HG03565 (cell line): ENCODE results near the gene RNASE8.

Source experiments
- ATAC-seq: cut with Tn5 transposase; IDR thresholded peaks from one replicate; pipeline ENCODE4 v1.9.1; 2021; ENCODE audit warnings: mild to moderate bottlenecking, moderate library complexity; ENCODE audit not compliant: unreplicated experiment

Gene RNASE8

GRCh38 chr14:21090194-21090939, 32.7 kb downstream of the RNASE8 start:
- ATAC-seq, result no peak

- ATAC-seq, result no peak
Observed at GRCh38 chr14:21090940-21091663, 33.5 kb downstream of the RNASE8 start.

- no peak for ATAC-seq
Observed at GRCh38 chr14:21091821-21092272, 34.2 kb downstream of the RNASE8 start.

- peak; percentile 78 for ATAC-seq
Observed at GRCh38 chr14:21092273-21093011, 34.8 kb downstream of the RNASE8 start.

- ATAC-seq, result no peak
Observed at GRCh38 chr14:21093018-21093417, 35.4 kb downstream of the RNASE8 start.

GRCh38 chr14:21093769-21094681, 36.4 kb downstream of the RNASE8 start:
- ATAC-seq, result no peak

GRCh38 chr14:21095430-21096205, 38.0 kb downstream of the RNASE8 start:
- no peak for ATAC-seq

GRCh38 chr14:21096438-21096837, 38.8 kb downstream of the RNASE8 start:
- no peak for ATAC-seq

GRCh38 chr14:21096978-21097635, 39.5 kb downstream of the RNASE8 start:
- ATAC-seq, result no peak

GRCh38 chr14:21097636-21098075, 40.0 kb downstream of the RNASE8 start:
- ATAC-seq, result no peak

GRCh38 chr14:21098076-21098891, 40.7 kb downstream of the RNASE8 start, which contains the start of gene ZNF219:
Gene ZNF219 (minus strand): TSS chr14:21098655. CDS start chr14:21093591, 5,064 bp downstream.
- no peak for ATAC-seq

- no peak for ATAC-seq
Observed at GRCh38 chr14:21098892-21099595, 41.4 kb downstream of the RNASE8 start.

GRCh38 chr14:21099596-21099985, 42.0 kb downstream of the RNASE8 start:
- ATAC-seq, result no peak

- ATAC-seq, result no peak
Observed at GRCh38 chr14:21100931-21101330, 43.3 kb downstream of the RNASE8 start, which contains the start of gene TMEM253. Gene TMEM253 (plus strand): TSS chr14:21101066. CDS start chr14:21101344, 278 bp downstream.

- ATAC-seq, result no peak
Observed at GRCh38 chr14:21101802-21102413, 44.3 kb downstream of the RNASE8 start.

- ATAC-seq, result no peak
Observed at GRCh38 chr14:21102521-21103410, 45.1 kb downstream of the RNASE8 start.
